ENCODE data around the gene ANKRD17. TPM values are rescaled to one million over a fixed set of nuclear protein-coding genes. Genes with fewer than 3 reads are reported as not detected.
A peak's percentile ranks its signal among the peaks of the same experiment; 100 is the strongest.
"Not testable (repeated sequence)": the region's sequence is repeated elsewhere in the genome, so short reads cannot be mapped to it uniquely, and the experiment has no call there.

ANKRD17 gene
- polyA plus RNA-seq, 3 donors, result 71.5 to 81.6 (median 75.5) TPM

DNA sequence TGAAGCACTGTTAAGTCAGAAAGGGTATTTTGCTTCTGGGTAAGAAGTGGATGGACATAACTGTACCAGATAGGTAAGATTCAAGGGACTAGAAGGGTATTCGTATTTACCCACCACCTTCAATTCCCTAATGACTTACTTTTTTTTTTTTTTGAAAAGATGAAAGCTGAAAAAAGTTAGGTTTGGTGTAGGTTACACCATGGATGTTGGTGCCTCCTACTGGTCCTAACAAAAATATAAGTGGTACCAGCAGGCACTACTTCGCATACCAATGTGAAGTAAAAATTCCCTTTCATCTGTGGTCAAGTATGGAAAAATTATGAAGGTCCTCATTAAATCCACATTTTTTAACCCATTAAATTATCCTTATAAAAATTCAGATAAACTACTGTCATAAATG is 7.2 kb downstream of the ANKRD17 start:
- no peak for DNase-seq (ENCODE audit: extremely low read depth in 1 of 11, low read depth in 9 of 11, low spot score in 4 of 11)

DNA sequence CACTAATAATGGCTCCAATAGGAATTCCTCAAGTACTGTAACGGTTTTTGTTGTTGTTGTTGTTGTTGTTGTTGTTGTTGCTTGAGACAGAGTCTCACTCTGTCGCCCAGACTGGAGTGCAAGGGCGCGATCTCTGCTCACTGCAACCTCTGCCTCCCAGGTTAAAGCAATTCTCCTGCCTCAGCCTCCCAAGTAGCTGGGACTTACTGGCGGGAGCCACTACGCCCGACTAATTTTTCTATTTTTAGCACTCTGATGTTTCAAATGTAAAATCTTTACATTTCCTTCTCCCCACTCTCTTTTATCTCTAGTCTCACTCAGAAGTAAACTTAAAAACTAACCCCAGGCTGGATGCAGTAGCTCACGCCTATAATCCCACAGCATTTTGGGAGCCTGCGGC is 8.0 kb downstream of the ANKRD17 start:
- DNase-seq (ENCODE audit: extremely low read depth in 1 of 11, low read depth in 9 of 11, low spot score in 4 of 11), result no peak

DNA sequence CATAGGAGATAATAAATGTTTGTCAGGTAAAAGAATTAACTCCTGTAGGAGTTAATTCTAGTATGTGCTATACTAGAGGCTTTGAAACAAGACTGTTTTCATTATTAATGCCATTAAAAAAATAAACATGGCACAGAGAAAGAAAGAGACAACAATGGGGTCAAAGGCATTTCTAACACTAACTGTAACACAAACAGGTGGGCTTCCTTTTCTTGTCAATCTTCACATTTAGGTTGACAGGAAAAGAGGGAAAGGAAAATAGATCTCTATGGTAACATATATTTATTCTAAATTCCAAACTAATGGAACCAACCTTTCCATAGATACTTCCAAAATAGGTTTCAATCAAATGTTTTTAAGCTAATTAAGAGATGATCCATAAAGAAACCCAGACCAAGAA is 9.8 kb downstream of the ANKRD17 start:
- DNase-seq (ENCODE audit: extremely low read depth in 1 of 11, low read depth in 9 of 11, low spot score in 4 of 11), result no peak

DNA sequence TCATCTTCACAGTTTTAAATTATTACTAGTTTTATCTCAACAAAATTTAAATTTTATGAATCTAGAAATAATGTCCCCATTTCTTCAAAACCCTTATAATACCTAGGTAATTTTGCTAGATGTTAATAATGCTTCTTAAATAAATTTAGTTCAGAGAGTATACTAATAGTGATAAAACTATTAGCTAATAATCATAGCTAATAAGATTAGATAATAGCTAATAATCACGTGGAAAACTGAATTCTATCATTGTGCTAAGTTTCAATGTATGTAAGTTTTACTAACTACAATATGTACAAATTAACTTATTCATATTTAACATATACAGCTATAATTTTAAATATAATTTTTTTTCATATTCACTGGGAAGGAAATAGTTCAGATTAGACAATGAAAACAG is 10.2 kb downstream of the ANKRD17 start:
- DNase-seq (ENCODE audit: extremely low read depth in 1 of 11, low read depth in 9 of 11, low spot score in 4 of 11), result no peak

DNA sequence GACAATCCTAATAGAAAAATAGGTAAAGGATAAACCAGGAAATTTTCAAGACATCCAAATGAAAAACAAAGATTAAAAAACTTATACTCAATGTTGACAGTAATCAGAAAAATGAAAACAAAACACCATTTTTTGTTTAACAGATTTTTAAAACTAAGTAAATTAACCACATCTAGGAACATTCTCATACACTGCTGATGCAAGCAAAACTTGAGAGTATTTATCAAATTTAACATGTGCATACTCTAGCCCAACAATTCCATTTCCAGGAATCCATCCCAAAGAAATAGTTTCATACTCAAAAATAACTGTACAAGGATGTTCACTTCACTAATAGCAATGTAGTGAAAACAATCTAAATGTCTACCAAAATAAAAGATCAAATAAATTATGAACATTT is 11.5 kb downstream of the ANKRD17 start:
- DNase-seq (ENCODE audit: extremely low read depth in 1 of 11, low read depth in 9 of 11, low spot score in 4 of 11), result no peak

DNA sequence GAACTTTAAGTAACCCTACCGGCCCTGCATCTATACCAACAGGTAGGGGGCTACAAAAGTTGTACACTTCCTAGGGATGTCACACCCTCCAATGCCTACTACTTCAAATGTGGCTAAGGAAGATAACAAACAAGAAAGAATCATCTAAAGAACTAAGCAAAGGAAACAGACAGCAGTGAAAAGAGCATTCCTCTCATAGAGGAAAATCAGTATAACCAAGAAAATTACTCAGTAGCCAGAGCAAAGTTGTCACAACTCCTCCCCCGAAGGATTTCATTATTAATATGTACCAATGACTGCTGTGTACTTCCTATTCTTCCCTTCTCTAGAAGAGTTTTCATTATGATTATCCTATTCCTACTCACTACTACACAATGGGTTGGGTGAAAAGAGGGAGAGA is 12.6 kb downstream of the ANKRD17 start:
- DNase-seq (ENCODE audit: extremely low read depth in 1 of 11, low read depth in 9 of 11, low spot score in 4 of 11), result no peak

DNA sequence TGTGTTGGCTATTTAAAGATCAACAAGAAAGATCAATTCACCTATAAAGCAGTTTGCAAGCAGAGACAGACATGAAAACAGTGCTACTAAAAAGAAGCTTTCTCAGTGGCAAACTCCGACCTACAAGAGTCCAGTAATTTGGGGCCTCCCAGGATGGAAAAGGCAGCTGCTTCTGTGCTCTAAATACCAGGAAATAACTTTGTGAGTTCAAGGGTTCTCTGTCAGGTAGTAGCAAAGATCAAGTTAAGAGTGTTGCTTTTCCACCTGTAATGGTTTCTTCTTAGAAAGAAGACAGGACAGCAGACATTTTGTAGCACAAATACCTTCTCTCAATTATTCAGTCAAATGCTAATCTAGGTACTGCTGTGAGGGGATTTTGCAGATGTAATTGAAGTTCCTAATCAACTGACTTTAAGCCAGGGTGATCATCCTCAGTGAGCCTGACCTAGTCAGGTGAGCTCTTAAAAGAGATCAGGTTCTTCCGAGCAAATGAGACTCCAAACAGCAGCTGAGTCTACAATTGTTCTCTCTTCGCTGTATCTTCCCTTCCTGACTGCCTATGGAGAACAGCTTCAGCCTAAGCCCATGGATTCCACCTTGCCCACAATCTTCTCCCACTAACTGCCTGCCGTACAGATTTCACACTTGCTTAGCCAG is 13.5 kb downstream of the ANKRD17 start:
- no peak for DNase-seq (ENCODE audit: extremely low read depth in 1 of 11, low read depth in 9 of 11, low spot score in 4 of 11)

DNA sequence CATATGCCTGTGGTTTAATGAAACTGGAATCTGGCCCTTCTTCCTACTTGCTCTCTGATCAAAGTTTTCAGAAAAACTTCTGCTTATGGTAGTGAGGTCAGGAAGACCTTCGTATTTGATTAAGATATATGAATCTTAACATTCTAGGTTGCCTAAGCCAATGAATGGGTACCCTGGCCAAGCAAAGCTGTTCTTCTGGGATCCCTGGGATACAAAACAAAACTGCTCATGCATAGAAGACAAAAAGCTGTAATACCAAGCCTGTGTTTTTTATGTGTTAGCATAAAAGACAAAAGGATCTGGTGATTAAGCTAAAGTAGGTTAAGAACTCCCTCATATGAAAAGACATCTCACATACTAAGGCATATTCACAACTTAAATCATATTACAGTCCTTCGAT is 21.6 kb downstream of the ANKRD17 start:
- DNase-seq (ENCODE audit: extremely low read depth in 1 of 11, low read depth in 9 of 11, low spot score in 4 of 11), result no peak

DNA sequence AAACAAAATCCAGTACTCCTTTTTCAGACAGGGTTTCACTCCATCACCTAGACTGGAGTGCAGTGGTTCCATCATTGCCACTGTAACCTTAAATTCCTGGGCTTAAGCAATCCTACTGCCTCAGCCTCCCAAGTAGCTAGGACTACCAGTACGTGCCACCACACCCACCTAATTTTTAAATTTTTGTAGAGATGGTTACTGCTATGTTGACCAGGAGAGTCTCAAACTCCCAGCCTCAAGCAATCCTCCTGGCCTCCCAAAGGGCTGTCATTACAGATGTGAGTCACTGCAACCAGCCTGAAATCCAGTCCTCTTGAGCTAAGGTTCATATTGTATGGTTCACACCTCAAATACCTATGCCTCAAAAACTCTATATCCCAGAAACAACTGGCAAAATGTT is 22.4 kb downstream of the ANKRD17 start:
- DNase-seq (ENCODE audit: extremely low read depth in 1 of 11, low read depth in 9 of 11, low spot score in 4 of 11), result no peak

DNA sequence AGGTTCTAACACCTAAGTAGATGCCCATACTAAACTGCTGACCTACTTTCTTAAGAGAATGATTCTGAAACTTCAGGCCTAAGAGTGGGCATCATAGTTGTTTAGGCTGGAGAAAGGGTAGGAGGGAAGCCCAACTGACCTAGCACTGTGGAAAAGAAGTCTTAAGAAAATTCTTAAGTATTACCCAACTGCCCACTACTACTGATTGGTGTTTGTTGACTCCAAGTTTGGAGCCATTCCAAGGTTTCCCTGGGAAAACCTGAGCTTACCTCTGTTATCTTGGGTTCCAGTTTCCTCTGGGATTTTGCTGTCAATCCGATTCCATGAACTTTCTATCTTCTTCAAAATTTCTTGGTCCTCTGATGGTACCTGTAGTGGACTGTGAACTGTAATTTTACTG is 23.9 kb downstream of the ANKRD17 start:
- no peak for DNase-seq (ENCODE audit: extremely low read depth in 1 of 11, low read depth in 9 of 11, low spot score in 4 of 11)

DNA sequence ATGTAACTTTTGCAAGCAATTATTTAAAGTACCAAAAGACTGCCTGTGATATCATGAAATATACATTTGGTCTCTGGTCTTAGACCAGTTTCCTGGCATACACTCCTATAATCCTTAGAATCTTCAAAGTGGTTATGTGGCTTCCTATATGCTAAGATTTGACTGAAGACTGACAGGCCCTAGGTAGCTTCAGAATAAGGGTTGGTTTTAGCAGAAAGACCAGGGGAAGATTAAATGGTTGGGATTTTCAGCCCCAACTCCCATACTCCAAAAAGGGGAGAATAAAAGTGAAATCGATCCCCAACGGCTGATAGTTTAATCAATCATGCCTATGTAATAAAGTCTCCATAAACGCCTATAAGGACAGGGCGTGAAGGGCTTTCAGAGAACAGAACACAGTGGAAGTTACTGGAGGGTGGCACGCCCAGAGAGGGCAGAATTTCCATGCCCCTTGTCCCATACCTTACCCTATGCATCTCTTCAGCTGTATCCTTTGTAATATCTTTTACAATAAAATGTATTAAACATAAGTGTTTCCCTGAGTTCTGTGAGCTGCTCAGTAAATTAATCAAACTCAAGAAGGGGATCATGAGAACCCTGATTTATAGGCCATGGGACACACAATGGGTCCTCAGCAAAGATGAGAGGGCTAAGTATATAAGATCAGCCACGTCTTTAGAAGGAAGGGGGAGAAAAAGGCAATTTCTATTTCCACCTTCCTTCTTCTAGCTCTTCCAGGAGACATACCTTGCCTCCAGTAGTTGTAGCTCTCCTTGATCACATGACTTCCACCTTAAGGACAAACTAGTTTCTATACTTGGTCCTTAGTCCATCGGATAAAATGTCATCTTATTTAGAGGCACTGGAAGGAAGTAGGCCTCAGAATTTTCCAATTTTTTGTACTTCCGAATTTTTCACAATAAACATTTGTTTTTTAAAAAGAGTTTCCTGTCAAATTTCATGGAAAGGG is 26.8 kb downstream of the ANKRD17 start:
- DNase-seq (ENCODE audit: extremely low read depth in 1 of 11, low read depth in 9 of 11, low spot score in 4 of 11), result no peak

DNA sequence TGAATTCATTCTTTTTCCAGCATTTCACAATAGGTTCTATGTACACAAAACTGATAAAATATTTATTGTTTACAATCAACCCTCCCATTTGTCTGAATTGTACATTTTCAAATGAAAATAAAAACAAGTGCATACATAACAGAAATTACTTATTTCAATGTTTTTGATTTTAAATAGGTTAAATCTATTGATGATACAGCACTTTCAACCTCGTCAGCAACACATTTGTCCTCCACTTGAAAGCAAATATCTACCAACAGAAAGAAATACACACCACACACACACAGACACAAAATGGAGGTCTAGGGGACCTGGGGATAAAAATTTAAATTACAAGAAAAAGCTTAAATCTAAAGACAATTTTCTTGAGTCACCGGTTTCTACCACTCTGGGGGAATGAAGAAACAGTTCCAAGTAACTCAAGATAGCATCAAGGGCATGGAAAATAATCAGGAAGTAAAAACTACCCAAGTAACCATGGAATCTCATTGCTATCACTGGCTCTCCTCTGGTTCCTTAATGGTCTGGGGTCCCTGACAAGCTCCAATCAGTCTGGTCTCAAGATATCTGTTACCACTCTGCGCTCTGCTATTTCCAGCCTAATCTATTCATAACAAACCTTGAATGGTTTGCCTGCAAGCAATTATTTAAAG is 27.6 kb downstream of the ANKRD17 start:
- no peak for DNase-seq (ENCODE audit: extremely low read depth in 1 of 11, low read depth in 9 of 11, low spot score in 4 of 11)

DNA sequence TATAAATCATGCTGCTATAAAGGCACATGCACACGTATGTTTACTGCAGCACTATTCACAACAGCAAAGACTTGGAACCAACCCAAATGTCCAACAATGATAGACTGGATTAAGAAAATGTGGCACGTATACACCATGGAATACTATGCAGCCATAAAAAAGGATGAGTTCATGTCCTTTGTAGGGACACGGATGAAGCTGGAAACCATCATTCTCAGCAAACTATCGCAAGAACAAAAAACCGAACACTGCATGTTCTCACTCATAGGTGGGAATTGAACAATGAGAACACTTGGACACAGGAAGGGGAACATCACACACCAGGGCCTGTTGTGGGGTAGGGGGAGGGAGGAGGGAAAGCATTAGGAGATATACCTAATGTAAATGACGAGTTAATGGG is 29.8 kb downstream of the ANKRD17 start:
- not testable (repeated sequence) for DNase-seq (ENCODE audit: extremely low read depth in 1 of 11, low read depth in 9 of 11, low spot score in 4 of 11)

DNA sequence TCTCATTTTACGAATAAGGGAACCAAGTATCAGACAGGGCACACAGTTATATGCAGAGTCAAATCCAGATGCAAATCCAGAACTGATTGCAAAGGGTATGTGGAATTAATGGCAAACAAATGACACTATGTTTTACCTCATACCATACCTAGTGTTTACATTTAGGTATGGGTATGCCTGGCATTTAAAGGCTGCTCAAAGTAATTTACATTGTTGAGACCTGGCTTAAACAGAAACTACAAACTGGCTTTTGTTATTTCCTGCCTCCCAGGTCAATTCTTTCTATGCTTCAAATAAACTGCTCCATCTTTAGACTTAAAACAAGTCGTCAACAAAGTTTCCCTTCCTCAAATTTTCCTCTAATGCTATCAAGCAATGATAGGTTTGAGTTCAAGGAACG is 33.7 kb downstream of the ANKRD17 start:
- DNase-seq (ENCODE audit: extremely low read depth in 1 of 11, low read depth in 9 of 11, low spot score in 4 of 11), result no peak

DNA sequence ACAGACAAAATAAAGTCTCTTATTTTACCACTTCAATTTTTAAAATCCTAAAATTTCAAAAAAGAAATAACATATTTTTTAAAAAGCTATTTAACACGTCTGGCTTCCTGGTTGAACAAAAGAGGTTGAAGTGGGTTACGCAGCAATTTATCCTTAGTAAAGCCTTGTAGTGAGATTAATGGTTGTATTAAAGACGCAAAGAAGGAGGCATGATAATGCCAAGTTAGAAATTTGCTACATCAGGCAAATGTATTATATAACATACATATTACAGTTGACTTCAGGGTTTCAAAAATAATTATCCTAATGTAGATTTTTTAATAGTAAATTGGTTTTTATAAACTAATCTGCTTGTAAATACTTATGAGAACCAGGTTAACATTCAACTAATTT is 35.3 kb downstream of the ANKRD17 start:
- peak in 1 of 11 donors; percentile 7 for DNase-seq (ENCODE audit: extremely low read depth in 1 of 11, low read depth in 9 of 11, low spot score in 4 of 11)

DNA sequence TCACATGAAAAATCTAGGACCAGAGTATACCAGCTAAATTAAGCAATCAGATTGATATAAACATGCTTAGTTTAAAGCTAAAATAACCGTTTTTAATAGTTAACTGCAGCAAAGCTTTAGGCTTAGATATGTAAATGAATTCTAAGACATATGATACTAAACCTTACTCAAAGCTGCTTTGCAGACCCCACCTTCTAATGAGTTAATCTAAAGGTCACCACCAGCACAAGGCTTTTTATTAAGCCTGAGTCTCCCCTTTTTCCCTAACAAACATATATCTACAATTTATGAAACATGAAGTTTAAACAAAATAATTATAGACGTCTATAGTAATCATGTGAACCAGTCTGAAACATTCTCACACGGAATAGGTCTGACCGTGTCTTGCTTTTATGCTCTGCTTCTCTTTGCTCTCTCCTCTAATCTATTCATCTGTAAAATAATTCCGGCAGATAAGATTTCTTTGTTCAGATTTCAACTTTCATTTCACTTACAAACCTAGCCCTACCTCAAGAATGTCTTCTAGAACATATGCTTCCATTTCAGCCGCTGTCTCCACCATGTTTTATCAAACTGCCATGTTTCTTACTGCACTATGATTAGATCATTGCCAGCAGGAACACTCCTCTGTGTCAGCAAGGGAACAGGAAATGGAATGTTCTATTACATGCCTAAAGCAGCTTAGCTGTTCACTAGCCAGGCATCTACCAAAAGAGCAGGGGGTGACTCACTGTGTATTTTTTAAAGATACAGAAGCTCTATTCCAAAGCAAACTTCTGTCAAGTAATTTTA is 35.9 kb downstream of the ANKRD17 start:
- DNase-seq (ENCODE audit: extremely low read depth in 1 of 11, low read depth in 9 of 11, low spot score in 4 of 11), result peak; percentile 52 to 93 (median 77)

DNA sequence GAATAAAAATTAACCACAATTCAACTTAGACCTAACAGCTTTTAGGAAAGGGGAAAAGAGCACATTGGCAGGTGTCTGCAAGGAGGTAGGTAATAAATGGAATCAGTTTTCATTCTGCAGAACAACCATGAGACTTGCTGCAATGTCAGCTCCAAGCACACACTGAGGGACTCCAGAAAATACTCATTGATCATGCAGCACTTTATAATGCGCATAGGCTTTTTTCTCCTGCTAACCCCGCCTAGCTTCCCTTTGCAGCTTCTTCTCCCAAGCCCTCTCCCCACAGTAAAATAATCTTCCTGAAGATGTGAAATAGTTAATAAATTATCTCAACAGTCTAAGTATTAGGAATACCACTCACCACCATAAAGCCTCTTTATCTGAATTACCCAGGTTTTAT is 36.9 kb downstream of the ANKRD17 start:
- DNase-seq (ENCODE audit: extremely low read depth in 1 of 11, low read depth in 9 of 11, low spot score in 4 of 11), result no peak

DNA sequence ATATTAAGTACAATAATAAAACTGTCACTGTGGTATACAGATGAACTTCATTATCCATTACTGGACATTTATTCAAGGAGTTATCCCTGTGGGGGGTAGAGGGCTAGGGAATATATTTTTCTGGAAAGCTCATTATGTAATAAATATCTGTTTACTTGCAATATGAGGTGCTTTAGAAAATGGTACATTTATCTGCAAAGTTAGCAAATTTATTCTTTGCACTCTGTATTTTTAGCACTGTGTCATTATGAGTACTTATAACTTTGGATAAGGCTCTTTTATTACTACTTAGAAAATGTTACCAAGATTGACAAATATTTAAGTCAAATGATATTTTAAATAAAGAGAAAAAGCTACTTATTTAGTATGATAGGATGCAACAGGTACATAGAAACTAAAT is 37.8 kb downstream of the ANKRD17 start:
- DNase-seq (ENCODE audit: extremely low read depth in 1 of 11, low read depth in 9 of 11, low spot score in 4 of 11), result no peak

DNA sequence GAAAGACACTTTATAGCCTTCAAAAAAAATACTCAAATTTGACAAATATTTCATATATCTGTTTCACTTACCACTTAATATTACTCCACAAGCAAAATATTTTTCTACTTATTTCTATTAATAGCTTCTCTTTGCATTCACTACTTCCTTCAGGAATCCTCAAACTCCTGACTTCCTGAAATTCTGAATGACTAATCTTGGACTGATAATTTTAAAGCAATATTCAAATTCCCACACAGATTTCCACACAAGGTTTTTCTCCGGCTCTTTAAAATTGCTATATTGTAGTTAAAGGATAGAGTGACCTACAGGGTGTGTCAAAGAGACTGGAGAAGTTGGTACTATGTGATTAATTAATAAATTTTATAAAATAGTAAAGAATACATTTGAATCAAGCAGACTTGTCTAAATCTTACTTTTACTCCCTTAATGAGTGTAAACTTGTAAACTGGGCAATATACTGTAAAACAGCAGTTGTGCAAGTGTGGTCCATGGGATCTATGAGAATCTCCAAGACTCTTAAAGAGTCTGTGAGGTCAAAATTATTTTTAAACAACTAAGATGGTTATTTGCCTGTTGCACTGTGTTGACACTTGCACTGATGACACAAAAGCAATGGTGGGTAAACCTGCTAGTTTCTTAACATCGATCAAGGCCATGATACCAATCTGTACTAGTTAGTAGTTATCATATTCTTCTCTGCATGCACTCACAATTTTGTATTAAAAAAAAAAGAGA is 44.5 kb downstream of the ANKRD17 start:
- DNase-seq (ENCODE audit: extremely low read depth in 1 of 11, low read depth in 9 of 11, low spot score in 4 of 11), result no peak

Data from renal cortex interstitium (tissue), 11 donors.